Effector CD8-positive, alpha-beta T cell (primary cell): Measurements from ENCODE around the gene FANCC.
"Not testable (repeated sequence)": the region's sequence is repeated elsewhere in the genome, so short reads cannot be mapped to it uniquely, and the experiment has no call there.

Source experiments
- DNase-seq: peaks from one replicate; lab custom pipeline; 2025; lab: John Stamatoyannopoulos, UW

FANCC gene

DNA sequence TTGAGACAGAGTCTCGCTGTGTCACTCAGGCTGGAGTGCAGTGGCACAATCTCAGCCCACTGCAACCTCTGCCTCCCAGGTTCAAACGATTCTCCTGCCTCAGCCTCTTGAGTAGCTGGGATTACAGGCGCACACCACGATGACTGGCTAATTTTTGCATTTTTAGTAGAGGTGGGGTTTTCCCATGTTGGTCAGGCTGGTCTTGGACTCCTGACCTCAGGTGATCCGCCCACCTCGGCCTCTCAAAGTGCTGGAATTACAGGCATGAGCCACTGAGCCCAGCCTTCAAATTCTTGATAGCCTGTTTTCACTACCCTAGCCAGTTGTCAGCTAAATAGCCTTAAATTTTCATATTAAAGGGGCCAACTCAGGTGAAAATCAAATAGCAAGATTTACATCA, 11.6 kb upstream of the FANCC start:
- DNase-seq: not testable (repeated sequence)

DNA sequence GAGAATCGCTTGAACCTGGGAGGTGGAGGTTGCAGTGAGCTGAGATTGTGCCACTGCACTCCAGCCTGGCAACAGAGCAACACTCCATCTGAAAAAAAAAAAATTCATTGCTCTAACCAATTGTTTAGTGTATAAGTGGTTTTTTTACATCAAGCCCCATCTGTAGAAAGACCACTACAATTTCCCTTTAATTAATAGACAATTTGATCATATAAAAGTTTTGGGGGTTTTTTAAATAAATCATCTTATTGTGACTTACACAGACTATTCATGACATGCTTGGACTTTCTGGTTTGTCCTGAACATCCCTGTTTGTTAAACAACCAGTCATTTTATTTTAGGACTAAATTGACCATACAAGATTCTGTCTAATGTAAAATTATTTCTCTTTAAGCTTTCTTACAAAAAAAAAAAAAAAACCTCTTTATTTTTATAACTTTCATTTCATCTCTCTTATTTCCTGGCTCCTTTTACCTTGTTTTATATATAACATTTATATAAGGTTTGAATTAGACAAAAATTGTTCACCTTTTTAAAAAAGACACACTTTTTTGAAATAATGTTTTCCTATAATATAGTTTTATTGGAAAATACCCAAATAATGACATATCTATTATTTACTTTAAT, 9.8 kb upstream of the FANCC start:
- no peak for DNase-seq

DNA sequence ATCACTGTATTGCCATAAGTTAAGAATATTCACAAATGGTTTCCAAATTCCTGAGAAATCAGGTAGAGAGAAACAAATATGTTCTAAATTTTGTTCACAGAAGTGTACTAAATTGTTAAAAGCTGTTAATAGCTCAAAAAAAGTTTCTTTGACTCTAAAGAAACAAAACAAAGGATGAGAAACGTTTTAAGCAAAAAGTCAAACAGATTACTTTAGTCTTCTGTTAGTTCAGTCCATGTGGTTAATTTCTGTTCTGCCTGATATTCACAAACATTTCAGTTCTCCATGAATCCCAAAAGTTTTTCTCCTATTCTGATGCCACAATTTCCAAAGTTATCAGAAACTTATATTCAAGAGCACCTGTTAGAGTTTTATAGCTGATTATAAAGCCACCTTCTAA, 7.7 kb upstream of the FANCC start:
- no peak for DNase-seq

DNA sequence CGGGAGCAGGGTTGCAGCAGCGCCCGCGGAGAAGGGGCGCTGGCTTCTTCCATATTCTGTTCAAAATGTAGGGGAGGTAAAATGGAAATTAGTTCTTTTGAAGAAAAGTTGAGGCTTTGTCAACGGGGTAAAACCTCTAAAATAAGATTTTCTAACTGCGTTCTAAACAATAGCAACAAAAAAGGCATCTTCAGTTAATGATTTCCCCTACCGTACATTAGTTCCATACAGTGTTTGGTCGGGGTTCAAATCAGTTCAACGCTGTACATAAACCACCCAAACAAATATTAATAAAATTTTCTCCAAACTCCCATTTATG, 343 bp upstream of the FANCC start:
- no peak for DNase-seq

DNA sequence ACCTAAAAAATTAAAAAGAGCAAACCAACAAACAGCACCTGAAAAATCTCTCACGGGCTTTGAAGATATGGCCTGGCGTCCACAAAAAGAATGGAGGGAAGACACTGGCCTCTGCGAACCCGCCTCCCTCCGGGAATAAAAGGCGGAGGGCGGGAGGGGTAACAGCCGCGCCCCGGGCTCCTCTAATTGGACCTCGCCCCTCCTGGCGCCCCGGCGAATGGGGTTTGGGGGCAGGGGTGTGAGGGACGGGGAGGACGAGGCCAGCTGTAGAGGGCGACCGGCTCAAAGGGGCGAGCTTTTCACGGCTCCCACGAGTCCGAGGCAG, 753 bp downstream of the FANCC start:
- peak; percentile 51 for DNase-seq

DNA sequence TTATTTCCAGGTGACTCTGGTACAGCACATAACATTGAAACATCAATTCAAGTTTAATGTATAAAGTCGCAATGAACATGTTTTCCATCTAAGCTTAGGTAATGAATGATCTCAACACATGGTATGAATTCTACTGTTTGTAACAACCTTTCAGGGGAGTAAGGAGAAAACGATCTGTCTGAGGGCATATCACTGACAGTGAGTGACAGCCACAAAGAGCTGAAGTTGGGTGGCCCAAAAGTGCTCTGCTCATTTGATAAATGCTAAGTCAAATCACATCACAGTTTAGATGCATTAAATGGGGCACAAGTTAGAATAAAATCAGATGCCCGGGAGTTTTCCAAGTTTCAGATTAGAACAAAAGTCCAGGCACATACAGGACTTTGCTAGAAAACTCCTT, 1.2 kb downstream of the FANCC start:
- no peak for DNase-seq

DNA sequence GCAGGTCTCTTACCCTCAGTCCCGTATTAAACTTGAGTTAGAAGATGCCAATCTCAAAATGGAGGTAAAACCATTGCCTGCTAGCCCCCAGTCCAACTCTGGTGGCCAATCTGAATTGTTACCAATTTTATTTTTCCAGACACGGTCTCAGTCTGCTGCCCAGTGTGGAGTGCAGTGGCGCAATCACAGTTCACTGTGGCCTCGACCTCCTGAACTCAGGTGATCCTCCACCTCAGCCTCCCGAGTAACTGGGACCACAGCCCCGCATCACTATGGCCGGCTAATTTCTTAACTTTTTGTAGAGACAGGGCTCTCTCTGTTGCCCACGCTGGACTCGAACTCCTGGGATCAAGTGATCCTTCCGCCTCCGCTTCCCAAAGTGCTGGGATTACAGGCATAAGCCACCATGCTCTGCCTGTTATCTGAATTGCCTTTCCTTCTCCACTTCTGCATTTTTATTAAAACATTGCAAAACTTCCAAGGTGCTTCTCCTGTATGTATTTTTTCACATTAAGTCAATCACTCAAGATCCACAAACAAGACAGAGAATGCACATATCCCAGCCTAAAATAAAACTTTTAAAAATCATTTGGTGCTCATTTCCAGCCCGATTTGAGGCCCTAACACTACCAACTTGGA, 2.3 kb downstream of the FANCC start:
- no peak for DNase-seq

DNA sequence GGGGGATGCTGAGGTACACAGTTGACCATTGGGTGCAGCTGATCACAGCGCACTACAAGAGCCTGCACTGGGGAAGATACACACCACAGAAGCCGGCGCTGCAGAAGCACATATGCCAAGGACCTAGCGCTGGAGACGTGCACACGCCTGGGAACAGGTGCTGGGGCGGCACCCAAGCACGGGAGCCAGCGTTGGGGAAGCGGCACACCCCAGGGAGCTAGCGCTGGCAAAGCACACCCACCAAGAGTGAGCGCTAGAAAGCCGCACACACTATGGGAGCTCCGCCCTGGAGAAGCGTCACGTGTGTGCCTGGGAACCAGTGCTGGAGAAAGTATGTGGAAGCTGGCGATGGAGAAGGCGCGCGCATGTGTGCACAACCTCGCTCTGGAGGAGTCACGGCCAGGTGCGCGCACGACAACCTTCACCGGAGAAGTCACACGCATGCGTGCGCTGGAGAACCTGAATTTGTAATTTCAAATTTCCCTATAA, 4.5 kb downstream of the FANCC start:
- DNase-seq: no peak

DNA sequence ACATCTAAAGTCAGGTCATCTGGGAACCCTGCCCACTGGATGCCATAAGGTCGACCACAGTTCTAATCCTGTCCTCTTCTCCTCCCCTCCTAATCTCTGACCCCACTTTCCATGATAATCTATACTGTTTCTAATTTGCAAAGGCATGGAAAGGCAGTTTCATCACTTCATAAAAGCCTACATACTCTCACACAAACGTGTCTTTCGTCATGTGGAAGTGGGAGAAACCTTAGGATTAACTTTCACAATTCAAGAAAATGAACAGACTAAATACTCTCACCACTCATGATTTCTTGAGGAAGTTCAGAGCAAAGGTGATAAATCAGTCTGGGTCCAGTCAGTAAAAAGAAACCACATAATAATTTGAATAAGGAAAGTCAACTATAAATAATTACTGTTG, 5.5 kb downstream of the FANCC start:
- DNase-seq: no peak

DNA sequence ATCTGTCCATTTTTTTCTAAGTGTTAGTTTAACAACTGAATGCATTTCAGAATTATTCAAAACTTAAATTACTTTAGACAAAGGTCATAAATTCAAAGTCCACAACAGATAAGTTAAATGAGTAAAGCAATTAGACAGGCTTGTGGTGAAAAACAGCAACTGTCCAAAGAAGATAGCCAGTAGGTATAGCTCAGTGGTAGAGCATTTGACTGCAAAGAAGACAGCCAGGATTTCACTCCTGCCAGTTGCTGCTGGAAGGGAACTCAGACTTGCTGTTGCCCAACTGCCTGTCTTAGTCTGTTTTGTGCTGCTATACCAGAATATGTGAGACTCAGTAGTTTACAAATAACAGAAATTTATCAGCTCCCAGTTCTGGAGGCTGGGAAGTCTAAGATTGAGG, 10.0 kb downstream of the FANCC start:
- DNase-seq: no peak

DNA sequence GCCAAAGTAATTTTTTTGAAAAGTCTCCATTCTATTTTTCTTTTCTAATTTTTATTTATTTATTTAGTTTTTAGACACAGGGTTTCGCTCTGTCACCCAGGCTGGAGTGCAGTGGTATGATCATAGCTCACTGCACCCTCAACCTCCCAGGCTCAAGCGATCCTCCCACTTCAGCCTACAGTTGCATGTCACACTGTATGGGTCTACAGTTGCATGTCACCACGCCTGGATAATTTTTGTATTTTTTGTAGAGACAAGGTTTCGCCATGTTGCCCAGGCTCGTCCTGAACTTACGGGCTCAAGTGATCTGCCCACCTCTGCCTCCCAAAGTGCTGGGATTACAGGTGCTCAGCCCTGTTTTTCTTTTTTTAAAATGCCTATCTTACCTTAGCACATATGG, 10.7 kb downstream of the FANCC start:
- DNase-seq: no peak

DNA sequence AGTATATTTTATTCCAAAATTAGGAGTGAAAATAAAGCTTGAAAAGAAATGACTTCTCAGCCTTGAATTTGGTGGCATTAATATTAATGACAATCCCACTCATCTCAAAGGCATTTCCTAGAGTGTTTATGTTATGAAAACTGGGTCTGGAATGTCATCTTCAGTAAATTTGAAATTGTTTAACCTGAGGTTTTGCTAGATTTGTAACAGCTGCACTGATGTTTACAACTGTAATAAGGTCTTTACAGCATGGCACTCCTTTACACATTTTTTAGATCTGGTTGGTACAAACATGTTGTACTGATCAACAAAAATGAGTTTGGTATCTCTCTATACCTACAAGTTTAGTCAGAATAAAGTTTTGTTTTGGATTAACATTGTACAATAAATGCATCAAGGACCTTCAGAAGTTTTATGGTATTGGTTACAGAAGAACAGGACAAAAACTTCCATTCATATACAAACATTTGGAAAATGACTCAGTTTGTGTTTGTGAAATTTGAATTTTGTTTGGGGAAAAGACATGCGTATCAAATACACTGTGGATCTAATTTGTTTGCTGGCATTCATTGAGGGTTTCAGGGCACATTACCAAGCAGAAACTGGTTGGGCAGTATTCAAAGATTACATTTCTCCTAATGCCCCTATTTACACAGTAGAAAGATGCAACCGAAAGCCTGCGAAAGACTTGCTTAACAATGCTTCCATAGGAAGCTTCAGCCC, 11.6 kb downstream of the FANCC start:
- no peak for DNase-seq

DNA sequence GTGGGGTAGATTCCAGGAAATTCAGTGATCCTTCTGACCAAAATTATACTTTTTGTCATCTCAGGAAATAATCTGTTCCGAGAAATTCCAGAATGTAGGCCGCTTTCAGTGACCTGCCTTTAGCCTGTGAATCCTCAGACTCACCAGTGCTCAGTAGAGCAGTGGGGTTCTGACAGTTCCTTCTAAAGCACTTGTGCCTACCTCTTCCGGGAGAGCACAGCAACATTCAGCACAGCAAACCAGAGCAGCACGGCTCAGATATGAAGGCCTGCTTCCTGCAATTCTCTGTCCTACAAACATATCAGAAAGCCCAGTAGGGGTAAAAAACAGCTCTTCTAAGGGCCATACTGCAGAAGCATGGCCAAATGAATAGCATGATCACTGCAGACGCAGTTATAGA, 15.0 kb downstream of the FANCC start:
- DNase-seq: no peak

DNA sequence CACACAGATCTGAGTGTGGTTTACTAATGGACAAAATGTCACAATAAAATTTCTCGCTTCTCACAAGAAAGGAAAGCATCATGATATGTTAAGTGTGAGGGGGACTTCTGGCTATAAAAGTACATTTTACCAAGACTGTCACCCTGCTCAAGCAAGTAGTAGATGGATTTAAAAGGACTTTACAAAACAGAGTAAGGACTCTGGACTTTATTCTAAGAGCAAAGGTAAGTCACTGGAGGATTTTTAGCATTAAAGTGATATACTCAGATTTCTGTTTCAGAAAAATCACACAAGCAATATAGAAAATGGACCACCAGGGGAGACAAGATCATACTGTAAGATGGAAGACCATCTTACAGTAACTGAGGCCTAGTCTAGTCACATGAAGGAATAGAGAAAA, 19.7 kb downstream of the FANCC start:
- no peak for DNase-seq

DNA sequence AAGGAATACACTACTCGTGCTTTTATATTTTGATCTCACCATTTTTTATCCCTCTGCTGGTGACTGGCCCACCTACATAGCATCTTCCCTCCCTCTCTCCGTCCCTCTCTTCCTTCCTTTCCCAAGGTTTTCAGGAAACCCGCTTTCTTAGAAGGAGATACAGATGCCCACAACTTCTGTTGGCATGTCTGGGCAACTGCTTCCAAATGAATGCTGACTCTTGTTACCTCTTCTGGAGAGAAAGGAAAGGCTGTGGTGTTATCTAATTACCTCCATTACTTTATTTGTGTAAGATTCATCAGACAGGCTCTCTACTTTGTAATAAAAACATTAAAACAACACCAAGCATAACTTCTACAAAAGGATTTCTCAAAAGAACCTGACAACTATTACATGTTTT, 20.2 kb downstream of the FANCC start:
- DNase-seq: no peak

DNA sequence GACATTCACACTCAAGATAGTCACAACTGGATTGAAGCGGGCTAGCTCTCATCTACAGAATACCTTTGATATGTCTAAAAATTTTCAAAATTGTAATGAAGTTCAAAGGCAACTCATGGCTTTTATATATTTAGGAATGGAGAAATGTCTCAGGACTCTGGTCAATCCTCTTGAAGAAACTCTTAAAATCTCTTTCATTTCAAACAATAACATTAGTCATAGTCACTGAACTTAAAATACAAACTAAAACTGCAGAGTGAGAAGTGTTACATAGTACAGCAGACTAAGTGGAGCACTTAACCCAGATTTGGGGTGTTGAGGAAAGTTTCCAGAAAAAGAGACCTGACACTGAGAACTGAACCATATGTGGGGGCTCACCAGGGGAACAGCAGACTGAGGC, 20.7 kb downstream of the FANCC start:
- DNase-seq: no peak

DNA sequence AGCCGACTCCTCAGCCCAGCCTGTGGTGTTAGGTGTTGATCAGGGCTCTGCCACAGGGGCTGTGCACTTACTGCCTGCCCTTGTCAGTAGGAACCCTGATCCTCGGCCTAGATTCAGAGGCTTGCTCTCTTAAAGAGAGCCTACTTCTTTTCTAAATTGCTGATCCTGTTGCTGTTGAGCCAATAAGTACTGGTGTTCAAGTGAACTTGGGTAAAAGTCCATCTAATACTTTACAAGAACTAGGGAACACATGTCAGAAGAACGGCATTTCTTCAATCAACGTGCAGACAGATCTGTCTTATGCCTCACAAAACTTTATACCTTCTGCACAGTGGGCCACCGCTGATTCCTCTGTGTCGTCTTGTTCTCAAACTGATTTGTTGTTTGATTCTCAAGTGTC, 24.2 kb downstream of the FANCC start:
- DNase-seq: not testable (repeated sequence)

DNA sequence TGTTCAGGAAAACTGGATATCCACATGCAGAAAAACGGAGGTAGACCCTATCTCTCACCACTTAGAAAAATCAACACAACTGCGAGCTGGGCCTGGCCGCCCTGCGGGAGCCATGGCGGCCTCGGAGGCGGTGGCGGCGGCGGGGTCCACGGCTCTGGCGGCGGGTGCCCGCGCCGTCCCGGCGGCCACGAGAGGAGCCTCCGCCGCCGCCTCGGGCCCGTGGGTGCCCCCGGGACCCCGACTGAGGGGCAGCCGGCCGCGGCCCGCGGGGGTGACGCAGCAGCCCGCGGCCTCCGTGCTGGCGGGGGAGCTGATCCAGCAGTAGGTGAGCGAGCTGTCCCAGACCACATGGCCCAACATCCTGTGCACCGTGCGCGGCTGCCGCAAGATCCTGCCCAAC, 25.3 kb downstream of the FANCC start:
- DNase-seq: no peak

DNA sequence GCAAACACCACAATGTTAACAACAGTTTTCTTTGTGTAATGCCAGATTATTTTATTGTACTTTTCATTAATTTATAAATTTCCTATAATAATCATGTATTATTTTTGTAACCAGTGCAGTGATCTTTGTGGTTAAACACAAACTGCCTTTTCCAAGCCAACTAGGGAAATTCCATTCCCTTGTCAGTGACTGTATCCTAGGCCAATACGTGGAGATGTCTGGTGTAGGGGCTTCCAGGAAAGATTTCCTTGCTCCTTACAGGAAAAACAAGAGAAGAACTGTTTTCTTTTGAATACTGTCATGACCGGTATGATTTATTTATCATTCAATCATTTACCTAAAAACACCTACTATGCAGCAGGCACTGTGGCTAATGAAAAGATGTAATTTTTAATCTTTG, 31.4 kb downstream of the FANCC start:
- DNase-seq: no peak

DNA sequence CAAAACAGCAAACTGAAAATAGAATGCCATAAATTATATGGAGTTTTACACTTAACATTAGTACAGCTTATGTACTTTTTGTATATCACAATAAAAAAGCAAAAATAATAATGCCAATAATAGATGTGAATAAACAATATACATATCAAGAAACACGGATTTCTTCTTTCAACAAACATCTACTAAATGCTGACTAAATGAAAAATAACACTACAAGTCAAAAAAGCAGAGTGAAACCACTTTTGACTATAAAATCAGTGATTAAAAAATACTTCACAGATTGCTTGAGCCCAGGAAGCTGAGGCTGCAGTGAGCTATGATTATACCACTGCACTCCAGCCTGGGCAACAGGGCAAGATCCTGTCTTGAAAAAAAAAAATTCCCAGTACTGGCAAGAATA, 32.2 kb downstream of the FANCC start:
- no peak for DNase-seq

DNA sequence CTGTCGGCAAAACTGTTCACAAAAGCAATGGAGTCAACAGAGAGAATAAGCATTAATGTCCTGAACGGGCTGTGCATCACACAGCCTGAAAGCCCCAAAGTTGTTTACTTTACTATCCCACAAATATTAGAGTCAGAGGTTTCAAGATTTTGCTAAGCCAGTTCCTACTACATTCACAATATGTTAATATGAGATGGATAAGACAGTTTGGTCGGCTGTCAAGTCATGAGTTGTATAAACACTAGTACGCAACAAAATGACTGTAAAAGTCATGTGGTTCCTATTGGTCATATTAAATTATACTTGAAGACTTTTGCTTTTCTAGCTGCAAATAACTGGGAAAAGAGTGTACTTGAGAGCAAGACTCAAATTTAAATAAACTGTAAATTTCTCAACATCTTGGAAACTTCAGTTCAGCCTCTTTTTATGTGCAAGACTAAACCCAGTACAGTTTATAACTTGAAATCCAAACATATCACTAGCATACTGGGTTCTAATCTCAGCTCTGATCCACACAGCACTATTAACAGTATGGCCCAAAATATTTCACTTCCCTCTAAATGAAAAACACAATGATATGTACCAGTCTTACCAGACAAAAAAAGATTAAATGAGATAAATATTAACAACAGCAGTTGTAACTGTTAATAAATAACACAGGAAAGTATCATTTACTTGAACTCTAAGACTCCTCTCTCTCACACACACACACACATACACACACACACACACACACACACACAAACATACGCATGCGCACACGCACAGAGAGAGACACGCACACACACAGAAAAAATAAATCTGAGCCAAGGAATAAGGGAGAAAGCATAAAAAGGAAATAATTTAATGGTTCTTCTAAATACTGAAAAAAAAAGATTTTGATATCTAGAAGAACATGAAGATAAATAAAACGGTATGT, 33.1 kb downstream of the FANCC start:
- no peak for DNase-seq

DNA sequence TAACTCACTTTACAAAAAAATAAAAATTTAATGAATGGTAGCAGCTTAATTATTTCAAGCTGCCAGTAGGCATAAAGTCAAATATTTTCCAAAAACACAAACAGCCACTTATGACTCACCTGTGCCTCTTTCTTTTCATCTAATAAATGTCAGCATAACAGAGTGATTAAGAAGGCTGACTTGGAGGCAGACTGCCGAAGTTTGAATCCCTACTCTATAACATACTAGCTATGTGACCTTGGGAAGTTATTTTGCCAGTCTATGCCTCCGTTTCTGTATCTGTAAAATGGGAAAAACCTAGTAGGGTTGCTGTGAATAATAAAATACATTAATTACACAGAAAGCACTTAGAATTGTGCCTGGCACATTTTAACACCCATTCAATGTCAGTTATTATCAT, 33.8 kb downstream of the FANCC start:
- DNase-seq: no peak

DNA sequence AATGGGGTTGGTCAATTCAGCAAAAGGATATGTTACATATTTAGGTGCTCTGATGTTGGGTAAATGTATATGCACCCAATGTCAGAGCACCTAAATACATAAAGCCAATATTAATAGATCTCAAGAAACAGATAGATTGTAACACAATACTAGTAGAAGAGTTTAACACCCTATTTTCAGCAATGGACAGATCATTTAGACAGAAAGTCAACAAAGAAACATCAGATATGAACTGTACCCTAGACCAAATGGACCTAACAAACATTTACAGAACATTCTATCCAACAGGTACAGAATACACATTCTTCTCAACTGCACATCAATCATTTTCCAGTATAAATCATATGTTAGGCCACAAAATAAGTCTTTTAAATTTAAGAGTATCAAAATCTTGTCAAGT, 35.2 kb downstream of the FANCC start:
- DNase-seq: no peak
